Measurements from ENCODE around the gene CDK11B.

The CDK11B gene

DNA sequence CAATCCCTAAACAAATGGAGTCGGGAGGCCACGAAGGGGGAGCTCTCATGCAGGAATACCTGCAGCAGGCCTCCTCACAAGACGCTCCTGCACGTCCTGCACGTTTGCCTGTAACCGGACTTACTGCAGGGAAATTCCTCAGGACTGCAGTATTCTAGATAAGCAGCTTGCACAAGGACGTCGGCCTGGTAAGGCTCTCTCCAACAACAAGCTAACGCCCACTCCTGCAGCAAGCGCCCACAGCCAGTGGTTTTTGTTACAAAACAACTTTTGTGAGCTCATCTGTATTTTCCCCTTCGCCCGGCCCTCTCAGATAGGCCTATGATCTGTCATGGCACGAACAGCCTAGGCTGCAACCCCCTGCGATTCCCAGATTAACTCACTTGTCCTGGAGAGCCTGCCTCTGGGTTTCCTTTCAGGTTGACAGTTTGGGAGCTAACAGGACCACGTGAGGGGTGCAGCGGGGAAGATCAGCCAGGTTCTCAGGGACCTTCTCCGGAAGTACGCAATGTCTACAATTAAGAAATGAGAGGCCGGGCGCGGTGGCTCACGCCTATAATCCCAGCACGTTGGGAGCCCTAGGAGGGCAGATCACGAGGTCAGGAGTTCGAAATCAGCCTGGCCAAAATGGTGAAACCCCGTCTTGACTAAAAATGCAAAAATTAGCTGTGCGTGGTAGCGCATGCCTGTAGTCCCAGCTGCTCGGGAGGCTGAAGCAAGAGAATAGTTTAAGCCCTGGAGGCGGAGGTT, 44.4 kb downstream of the CDK11B start:
- no peak for DNase-seq

GRCh38 chr1:1613509-1614082, 45.2 kb downstream of the CDK11B start:
- DNase-seq = no peak

- DNase-seq = no peak
Observed at GRCh38 chr1:1612104-1612400, 46.8 kb downstream of the CDK11B start.

DNA sequence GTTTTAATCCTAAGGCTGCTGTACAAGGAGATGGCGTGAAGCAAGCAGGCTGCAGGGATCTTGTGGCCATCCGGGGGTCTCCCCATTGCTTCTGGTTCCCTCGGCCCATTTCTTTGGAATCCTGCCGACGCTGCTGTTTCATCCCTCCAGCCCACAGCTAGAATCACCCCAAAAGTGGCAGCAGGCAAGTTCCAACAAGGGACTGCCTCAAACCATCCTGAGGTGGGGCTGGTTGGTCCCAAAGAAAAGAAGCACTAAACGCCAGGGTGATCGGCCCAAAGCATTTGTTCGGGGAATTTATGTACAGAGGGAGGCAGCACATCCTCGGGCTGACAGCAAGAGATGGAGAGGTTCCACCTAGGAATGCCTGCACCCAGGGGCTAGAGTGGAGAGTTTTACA, 48.0 kb downstream of the CDK11B start:
- no peak for DNase-seq

- no peak for DNase-seq
Observed at GRCh38 chr1:1609822-1610485, 48.9 kb downstream of the CDK11B start.

- no peak for DNase-seq
Observed at GRCh38 chr1:1606232-1606631, 52.6 kb downstream of the CDK11B start.

DNA sequence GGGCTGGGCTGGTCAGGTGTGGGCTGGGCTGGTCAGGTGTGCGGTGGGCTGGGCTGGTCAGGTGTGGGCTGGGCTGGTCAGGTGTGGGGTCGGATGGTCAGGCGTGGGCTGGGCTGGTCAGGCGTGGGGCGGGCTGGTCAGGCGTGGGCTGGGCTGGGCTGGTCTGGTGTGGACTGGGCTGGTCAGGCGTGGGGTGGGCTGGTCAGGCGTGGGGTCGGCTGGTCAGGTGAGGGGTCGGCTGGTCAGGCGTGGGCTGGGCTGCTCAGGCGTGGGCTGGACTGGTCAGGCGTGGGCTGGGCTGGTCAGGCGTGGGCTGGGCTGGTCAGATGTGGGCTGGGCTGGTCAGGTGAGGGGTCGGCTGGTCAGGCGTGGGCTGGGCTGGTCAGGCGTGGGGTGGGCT, 53.1 kb downstream of the CDK11B start:
- DNase-seq = no peak

- no peak for DNase-seq
Observed at GRCh38 chr1:1605034-1605591, 53.7 kb downstream of the CDK11B start.

DNA sequence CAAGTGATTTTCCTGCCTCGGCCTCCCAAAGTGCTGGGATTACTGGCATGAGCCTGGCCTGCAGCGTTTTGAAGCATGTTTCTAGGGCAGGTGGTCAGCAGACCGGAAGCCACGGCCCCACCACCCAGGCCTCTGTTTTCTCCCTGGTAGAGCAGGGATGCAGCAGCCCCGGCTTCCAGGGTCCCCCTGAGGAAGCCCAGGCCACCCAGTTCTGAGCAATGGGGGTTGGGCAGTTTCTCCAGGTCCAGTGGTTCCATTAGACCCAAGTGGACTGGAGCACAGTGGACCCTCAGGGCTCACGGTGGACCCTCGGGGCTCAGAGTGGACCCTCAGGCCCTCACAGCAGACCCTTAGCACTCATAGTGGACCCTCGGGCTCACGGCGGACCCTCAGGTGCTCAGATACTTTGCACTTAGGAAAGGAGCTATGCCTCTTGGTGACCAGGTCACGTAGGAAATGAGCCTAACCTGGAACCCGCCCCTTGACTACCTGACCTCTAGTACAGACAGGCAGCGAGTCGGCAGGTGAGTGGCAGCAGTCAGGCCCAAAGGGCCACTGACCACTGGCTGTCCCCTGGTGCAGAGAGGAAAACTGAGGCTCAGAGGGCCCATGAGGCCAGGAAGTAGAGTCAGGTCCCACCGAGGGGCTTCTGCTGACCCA, 54.3 kb downstream of the CDK11B start:
- no peak for DNase-seq

- no peak for DNase-seq
Observed at GRCh38 chr1:1603671-1604373, 55.0 kb downstream of the CDK11B start.

- no peak for DNase-seq
Observed at GRCh38 chr1:1602968-1603506, 55.8 kb downstream of the CDK11B start.

DNA sequence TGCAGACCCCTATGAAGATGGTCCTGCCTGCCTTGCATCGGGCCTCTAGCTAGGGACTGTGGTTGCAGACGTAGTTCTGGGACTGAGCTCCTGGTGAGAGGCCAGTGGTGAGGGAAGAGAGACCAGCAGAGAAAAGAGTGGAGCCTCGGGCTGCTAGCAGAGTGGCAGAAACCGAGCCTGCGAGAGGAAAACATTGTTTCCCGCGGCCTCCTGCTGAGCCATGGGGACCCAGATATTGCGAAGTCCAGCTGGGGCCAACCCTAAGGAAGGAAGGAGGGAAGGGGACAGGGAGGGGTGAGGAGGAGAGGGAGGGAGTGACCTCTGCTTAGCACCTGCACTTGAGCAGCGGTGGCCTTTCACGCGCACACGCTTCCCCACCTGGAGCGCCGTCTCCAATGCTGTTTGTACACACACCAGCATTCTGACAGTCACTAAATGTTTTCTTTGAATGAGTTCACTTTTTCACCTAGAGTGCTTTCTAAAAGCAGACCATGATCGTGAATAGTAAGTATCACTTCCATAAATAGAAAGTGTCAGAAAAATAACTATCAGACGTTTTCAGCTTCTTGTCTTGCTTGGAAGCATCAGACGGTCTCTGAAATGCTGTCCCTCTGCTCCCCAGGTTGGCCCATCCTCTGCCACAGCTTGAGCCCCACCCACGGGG, 56.4 kb downstream of the CDK11B start:
- DNase-seq = no peak

DNA sequence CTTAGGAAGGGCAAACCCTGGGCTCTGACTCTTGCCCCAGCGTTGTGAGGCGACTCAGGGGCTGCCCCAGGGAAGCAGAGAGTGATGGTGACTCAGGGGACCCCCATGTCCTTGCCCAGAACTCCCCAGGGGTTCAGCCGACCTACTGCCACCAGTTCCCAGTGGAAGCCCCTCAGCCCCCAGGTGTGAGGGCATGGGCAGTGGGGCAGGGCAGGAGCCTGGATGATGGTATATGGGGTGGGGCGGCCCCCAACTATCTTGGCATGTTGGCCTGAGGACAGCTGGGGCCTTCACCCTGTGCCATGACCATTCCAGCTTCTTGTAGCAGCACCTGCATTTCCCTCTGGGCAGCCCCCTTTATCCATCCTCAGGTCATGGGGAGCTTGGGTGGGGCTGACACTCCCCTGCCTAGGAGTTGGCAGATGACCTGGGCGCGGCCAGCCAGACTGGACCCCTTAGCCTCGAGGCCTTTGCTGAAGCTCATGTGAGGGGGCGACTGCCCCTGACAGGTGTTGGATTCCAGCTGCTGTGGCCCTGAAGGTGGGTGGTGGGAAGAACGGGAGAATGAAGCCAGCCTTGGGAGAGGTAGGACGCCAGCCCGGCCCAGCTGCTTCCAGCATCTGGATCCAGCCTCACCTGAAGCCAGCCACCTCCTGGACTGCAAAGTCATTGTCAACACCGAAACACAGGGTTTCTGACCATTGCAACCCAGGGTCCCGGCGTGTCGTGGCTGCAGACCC, 57.1 kb downstream of the CDK11B start:
- no peak for DNase-seq

DNA sequence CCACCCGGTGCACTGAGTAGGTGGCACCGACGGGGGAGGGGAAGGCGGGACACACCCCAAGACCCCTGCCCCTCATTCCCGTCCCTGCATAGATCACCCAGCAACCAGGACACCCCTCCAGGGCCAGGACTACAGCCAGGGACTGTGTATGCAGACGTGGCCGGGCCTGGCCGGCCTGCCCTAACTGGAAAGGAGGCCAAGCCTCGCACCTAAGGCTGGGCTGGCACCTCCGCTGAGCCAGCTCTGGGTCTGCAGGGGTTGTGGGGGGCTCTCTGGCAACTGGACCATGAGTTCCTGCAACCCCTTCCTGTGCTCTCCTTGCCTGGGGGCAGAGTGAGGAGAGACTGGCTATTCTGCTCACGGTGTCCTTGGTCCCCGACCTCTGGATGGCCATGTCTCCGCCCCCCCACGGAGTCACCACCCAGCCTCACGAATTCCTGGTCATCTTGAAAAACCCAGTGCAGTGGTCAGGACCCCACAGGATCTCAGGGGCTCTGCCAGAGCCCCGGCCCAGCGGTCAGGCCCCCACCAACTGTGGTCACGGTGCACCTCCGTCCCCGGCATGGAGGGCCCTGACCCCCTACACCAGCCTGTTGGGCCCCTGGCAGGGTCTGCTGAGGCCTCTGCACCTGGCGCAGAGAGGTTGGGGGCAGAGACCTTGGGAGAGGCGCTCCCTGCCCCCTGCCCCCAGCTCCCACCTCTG, 57.8 kb downstream of the CDK11B start:
- DNase-seq = no peak

DNA sequence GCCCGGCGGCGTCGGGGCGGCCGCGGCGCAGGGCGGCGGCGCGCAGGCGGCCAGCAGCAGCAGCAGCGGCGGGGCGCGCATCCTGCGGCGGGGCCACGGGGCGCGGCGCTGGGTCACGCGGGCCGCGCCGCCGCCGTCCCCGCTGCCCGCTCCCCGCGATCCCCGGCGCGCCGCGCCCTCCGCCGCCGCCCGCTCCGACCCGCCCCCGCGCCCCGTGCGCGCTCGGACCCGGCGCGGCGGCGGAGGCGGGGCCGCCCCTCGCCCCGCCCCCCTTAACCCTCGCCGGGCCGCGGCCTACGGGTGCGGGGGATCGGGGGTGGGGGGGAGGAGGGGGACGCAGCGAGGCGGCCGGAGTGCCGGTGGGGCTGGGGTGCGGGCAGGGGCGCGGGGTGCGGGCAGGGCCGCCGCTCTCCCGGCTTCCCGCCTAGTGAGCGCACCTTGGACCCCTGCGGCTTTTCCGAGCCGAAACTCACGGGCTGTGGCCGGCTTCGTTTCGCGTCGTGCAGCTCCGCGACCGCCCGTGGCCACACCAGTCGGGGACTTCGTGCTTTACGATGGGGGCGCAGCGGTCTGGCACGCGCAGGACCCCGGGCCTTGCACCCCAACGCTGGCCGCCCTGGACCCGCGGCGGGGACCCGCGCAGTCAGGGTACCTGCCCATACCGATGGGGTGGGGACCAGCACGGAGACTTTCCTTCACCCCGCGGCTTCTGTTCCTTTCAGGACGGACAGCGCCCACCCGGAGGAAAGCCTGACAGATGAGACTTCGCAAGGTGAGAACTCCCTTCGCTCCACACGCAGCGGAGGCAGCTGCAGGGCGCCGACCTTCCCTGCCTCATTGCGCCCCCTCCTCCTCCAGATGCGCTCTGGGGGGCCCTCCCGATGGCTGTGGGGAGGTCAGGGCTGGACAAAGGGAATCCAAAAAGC, 58.6 kb downstream of the CDK11B start, which contains the start of gene FNDC10:
FNDC10 (minus strand) TSS at position 201 of the 926 bp plus-strand sequence; CDS start at position 81, 120 bp downstream.
- no peak for DNase-seq

GRCh38 chr1:1599030-1599934, 59.5 kb downstream of the CDK11B start:
- no peak for DNase-seq

DNA sequence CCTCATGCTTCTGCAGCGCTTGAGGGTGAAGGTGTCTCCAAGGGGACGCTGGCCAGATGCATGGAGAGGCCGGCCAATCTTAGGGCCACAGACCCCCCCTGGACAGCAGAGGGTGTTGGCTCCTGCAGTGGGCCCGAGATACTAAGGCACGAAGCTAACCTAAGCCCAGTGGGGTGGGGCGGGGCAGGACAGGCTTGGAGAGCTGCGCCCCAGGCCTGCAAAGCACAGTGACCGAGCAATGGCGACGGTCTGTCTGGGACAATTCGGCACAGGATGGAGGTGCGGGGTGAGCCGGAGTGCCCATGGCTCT, 60.1 kb downstream of the CDK11B start:
- DNase-seq = no peak

DNA sequence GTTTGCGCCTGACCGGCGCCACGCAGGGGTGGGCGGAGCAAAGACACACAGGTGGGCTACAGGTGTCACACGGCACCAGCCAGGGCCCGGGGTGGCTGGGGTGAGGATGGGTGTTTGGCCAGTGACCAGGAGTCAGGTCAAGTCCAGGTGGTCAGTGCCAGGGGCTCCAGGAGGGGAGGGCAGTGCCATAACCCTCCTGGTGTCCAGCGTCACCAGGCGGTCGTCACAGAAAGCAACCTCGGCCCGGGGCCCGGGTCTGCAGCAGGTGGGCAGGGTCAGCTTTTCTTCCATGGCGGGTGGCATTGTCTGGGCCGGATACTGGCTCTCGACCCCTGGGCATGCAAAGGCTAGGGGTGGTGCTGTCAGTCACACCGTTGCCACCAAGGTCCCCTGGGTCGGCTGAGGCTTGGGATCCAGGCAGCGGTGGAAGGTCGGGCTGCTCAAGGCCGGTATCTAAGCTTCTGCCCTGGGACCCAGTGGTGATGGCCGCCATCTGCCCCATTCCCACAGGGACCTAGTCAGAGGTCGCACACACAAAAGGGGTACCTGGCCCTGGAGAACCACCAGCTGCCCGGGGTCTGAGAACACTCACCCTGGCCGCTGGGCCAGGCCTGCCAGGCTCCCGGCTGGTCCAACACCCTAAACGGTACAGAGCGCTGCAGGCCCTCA, 60.6 kb downstream of the CDK11B start:
- DNase-seq = no peak

All from NCI-H187 treated with DMSO at 0.1 percent for 48 hours (cell line).